VCaP (cell line): ENCODE measurements around the gene GRIN2A.

Experiments
- H3K27ac ChIP-seq: fragments of 450-650 bp; 2 replicates; pipeline ENCODE4 v1.5.1; 2017
- CTCF ChIP-seq: fragments of 450-650 bp; conservative IDR thresholded peaks from 2 replicates; pipeline ENCODE4 v1.5.1; 2017; ENCODE audit warnings: mild to moderate bottlenecking, moderate library complexity

GRIN2A gene

GRCh38 chr16:10136916-10137315 is 45.3 kb downstream of the GRIN2A start:
- no peak for TF ChIP-seq CTCF
- H3K27ac ChIP-seq = no peak overlapping the region

- no peak overlapping the region for H3K27ac ChIP-seq
- no peak for TF ChIP-seq CTCF
These were observed 51.7 kb downstream of the GRIN2A start for GRCh38 chr16:10130538-10130937.

- no peak for TF ChIP-seq CTCF
- H3K27ac ChIP-seq = no peak overlapping the region
These were observed 53.6 kb downstream of the GRIN2A start for GRCh38 chr16:10128397-10129258.

GRCh38 chr16:10126686-10127085 is 55.5 kb downstream of the GRIN2A start:
- no peak for TF ChIP-seq CTCF
- no peak overlapping the region for H3K27ac ChIP-seq

GRCh38 chr16:10123141-10123540 is 59.1 kb downstream of the GRIN2A start:
- TF ChIP-seq CTCF = no peak
- H3K27ac ChIP-seq = no peak overlapping the region

GRCh38 chr16:10122546-10122945 is 59.7 kb downstream of the GRIN2A start:
- H3K27ac ChIP-seq = no peak overlapping the region
- peak; percentile 53 for TF ChIP-seq CTCF

- no peak overlapping the region for H3K27ac ChIP-seq
- no peak for TF ChIP-seq CTCF
These were observed 60.3 kb downstream of the GRIN2A start for GRCh38 chr16:10121897-10122425.
